ENCODE data around the gene SLC5A11.
"Not testable (repeated sequence)": the region's sequence is repeated elsewhere in the genome, so short reads cannot be mapped to it uniquely, and the experiment has no call there.

Gene SLC5A11

DNA sequence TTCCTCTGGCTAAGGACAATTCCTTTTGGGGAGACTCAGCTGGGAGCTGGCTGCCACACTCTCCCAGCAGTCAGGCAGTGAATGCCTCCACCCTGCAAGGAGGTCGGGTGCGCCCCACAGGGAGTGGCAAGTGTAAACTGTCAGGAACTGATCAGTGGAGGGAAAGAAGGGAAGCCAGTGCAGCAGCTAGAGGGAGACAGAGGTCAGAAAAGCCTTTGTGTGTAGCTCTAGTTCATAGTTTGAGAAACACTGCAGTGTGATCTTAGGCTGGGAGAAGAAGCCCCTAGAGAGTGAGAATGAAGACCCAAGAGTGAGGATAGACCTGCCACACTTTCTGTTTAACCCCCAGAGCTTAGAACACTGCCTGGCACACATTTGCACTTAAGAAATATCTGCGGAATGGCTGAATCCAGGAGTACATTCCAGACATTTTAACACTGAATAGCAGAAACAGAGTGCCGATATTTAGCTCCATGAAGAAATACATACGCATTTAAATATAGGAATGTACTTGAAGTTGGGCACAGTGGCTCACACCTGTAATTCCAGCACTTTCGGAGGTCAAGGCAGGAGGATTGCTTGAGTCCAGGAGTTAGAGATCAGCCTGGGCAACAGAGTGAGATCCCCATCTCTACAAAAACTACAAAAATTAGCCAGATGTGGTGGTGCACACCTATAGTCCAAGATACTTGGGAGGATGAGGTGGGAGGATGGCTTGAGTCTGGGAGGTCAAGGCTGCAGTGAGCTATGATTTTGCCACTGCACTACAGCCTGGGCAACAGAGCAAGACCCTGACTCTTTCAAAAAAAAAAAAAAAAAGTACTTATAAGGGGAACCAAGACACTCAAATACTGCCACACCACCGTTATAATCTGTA, 11.1 kb upstream of the SLC5A11 start:
- no peaks in the 10 kb centered on the region for H3K79me2 ChIP-seq (ENCODE audit: control insufficient read depth, insufficient read depth, low read length, unreplicated experiment)
- no peaks in the 10 kb centered on the region for H3K27me3 ChIP-seq (ENCODE audit: insufficient read depth, low read length)
- H3K4me1 ChIP-seq (ENCODE audit: control insufficient read depth, insufficient read depth, low read length, unreplicated experiment) = peaks cover 12% of the 10 kb centered on the region
- H3K4me3 ChIP-seq (ENCODE audit: low read depth, low read length) = no peak overlapping the region
- no peaks in the 10 kb centered on the region for H3K36me3 ChIP-seq (ENCODE audit: insufficient read depth, low read length)
- no peak overlapping the region for H2AFZ ChIP-seq (ENCODE audit: low read length, unreplicated experiment)
- no peak overlapping the region for H3K27ac ChIP-seq (ENCODE audit: low read depth, low read length)

GRCh38 chr16:24836836-24837235, 8.9 kb upstream of the SLC5A11 start:
- no peaks in the 10 kb centered on the region for H3K27me3 ChIP-seq (ENCODE audit: insufficient read depth, low read length)
- H3K36me3 ChIP-seq (ENCODE audit: insufficient read depth, low read length) = no peaks in the 10 kb centered on the region
- H3K4me3 ChIP-seq (ENCODE audit: low read depth, low read length) = no peak overlapping the region
- H3K79me2 ChIP-seq (ENCODE audit: control insufficient read depth, insufficient read depth, low read length, unreplicated experiment) = no peaks in the 10 kb centered on the region
- no peak overlapping the region for H2AFZ ChIP-seq (ENCODE audit: low read length, unreplicated experiment)
- H3K4me1 ChIP-seq (ENCODE audit: control insufficient read depth, insufficient read depth, low read length, unreplicated experiment) = peaks cover 12% of the 10 kb centered on the region
- H3K27ac ChIP-seq (ENCODE audit: low read depth, low read length) = no peak overlapping the region

GRCh38 chr16:24837969-24838368, 7.8 kb upstream of the SLC5A11 start:
- peaks cover 12% of the 10 kb centered on the region for H3K4me1 ChIP-seq (ENCODE audit: control insufficient read depth, insufficient read depth, low read length, unreplicated experiment)
- no peaks in the 10 kb centered on the region for H3K79me2 ChIP-seq (ENCODE audit: control insufficient read depth, insufficient read depth, low read length, unreplicated experiment)
- H3K4me3 ChIP-seq (ENCODE audit: low read depth, low read length) = no peak overlapping the region
- H3K27me3 ChIP-seq (ENCODE audit: insufficient read depth, low read length) = no peaks in the 10 kb centered on the region
- H3K27ac ChIP-seq (ENCODE audit: low read depth, low read length) = no peak overlapping the region
- H3K36me3 ChIP-seq (ENCODE audit: insufficient read depth, low read length) = no peaks in the 10 kb centered on the region
- H2AFZ ChIP-seq (ENCODE audit: low read length, unreplicated experiment) = no peak overlapping the region

DNA sequence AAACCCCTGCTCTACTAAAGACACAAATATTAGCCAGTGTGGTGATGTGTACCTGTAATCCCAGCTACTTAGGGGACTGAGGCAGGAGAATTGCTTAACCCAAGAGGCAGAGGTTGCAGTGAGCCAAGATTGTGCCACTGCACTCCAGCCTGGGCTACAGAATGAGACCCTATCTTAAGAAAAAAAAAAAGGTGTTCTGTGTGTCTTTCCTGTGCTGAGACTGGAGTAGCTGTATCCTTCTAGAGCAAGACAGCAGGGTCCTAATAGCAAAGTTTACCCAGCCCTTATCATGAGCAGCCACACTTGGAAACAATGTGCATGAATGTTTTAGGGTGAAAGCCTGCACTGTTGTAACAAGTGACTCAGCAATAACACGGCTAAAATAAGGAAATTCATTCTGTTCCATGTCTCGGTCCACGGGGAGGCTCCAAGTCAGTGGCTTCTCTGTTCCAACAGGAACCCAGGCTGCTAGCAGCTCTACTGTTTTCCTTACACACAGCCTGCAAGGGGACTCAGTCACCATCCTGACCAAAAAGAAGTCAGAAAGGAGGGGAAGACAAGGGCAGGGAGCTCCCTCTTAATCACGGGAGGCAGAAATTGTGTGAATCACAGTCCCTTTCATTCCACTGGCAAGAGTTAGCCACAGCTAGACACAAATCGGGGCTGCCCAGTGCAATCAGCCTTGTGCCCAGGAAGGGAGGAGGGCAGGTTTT, 7.1 kb upstream of the SLC5A11 start:
- Histone ChIP-seq H3K27ac (ENCODE audit: low read depth, low read length) (peak overlapping the region; percentile 78), H3K4me1 (ENCODE audit: control insufficient read depth, insufficient read depth, low read length, unreplicated experiment) (peaks cover 12% of the 10 kb centered on the region), H3K79me2 (ENCODE audit: control insufficient read depth, insufficient read depth, low read length, unreplicated experiment) (no peaks in the 10 kb centered on the region), H3K27me3 (ENCODE audit: insufficient read depth, low read length) (no peaks in the 10 kb centered on the region), H3K4me3 (ENCODE audit: low read depth, low read length) (peak overlapping the region; percentile 55; the same call in 1 of the 2 replicates), H3K36me3 (ENCODE audit: insufficient read depth, low read length) (no peaks in the 10 kb centered on the region), H2AFZ (ENCODE audit: low read length, unreplicated experiment) (peak overlapping the region; percentile 63)

GRCh38 chr16:24839347-24839972, 6.3 kb upstream of the SLC5A11 start:
- no peaks in the 10 kb centered on the region for H3K36me3 ChIP-seq (ENCODE audit: insufficient read depth, low read length)
- no peak overlapping the region for H3K4me3 ChIP-seq (ENCODE audit: low read depth, low read length)
- H2AFZ ChIP-seq (ENCODE audit: low read length, unreplicated experiment) = peak overlapping the region; percentile 63
- H3K27ac ChIP-seq (ENCODE audit: low read depth, low read length) = peak overlapping the region; percentile 78
- H3K4me1 ChIP-seq (ENCODE audit: control insufficient read depth, insufficient read depth, low read length, unreplicated experiment) = peaks cover 12% of the 10 kb centered on the region
- H3K27me3 ChIP-seq (ENCODE audit: insufficient read depth, low read length) = no peaks in the 10 kb centered on the region
- H3K79me2 ChIP-seq (ENCODE audit: control insufficient read depth, insufficient read depth, low read length, unreplicated experiment) = no peaks in the 10 kb centered on the region

- H3K79me2 ChIP-seq (ENCODE audit: control insufficient read depth, insufficient read depth, low read length, unreplicated experiment) = no peaks in the 10 kb centered on the region
- H3K27ac ChIP-seq (ENCODE audit: low read depth, low read length) = no peak overlapping the region
- peaks cover 12% of the 10 kb centered on the region for H3K4me1 ChIP-seq (ENCODE audit: control insufficient read depth, insufficient read depth, low read length, unreplicated experiment)
- H3K27me3 ChIP-seq (ENCODE audit: insufficient read depth, low read length) = no peaks in the 10 kb centered on the region
- H2AFZ ChIP-seq (ENCODE audit: low read length, unreplicated experiment) = no peak overlapping the region
- no peak overlapping the region for H3K4me3 ChIP-seq (ENCODE audit: low read depth, low read length)
- H3K36me3 ChIP-seq (ENCODE audit: insufficient read depth, low read length) = no peaks in the 10 kb centered on the region
These were observed 4.5 kb upstream of the SLC5A11 start for GRCh38 chr16:24841291-24841690.

- no peak overlapping the region for H3K27ac ChIP-seq (ENCODE audit: low read depth, low read length)
- no peak overlapping the region for H2AFZ ChIP-seq (ENCODE audit: low read length, unreplicated experiment)
- H3K4me1 ChIP-seq (ENCODE audit: control insufficient read depth, insufficient read depth, low read length, unreplicated experiment) = peaks cover 22% of the 10 kb centered on the region
- no peaks in the 10 kb centered on the region for H3K36me3 ChIP-seq (ENCODE audit: insufficient read depth, low read length)
- no peaks in the 10 kb centered on the region for H3K27me3 ChIP-seq (ENCODE audit: insufficient read depth, low read length)
- no peaks in the 10 kb centered on the region for H3K79me2 ChIP-seq (ENCODE audit: control insufficient read depth, insufficient read depth, low read length, unreplicated experiment)
- H3K4me3 ChIP-seq (ENCODE audit: low read depth, low read length) = no peak overlapping the region
These were observed 1.4 kb upstream of the SLC5A11 start for GRCh38 chr16:24844101-24845030.

- not testable (repeated sequence) for H3K27ac ChIP-seq (ENCODE audit: low read depth, low read length); H3K36me3 ChIP-seq (ENCODE audit: insufficient read depth, low read length)
These were observed 765 bp upstream of the SLC5A11 start for GRCh38 chr16:24845031-24845365.

DNA sequence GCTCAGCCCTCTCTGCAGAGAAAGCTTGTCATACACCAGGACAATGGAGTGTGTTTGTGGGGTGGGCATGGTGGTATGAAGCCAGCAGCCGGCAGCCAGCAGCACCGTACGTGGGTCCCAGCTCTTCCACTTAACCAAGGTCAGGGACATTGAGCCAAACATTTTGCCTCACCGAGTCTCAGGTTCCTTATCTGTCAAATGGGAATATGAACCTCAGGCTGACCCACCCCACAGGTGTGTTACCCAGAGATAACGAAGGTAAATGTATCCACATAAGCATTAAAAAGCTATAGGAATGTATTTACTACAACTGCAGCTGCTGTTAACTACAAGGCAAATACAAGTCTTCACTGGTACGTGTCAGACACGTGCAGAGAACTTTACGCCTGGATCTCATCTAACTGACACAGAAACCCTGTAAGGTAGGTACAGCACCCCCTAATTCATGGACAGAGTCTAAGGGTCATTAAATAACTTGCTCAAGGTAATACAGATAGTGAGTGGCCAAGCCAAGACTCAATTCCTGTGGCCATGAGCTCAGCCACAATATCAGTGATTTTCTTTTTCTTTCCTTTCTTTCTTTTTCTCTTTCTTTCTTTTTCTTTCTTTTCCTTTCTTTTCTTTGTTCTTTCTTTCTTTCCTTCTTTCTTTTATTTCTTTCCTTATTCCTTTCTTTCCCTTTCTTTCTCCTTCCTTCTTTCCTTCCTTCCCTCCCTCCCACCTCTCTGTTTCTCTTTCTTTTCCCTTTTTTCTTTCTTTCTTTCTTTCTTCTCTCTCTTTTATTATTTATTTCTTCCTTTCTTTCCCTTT, 990 bp downstream of the SLC5A11 start:
- Histone ChIP-seq H3K36me3 (ENCODE audit: insufficient read depth, low read length) (no peaks in the 10 kb centered on the region), H3K27me3 (ENCODE audit: insufficient read depth, low read length) (no peaks in the 10 kb centered on the region), H2AFZ (ENCODE audit: low read length, unreplicated experiment) (no peak overlapping the region), H3K27ac (ENCODE audit: low read depth, low read length) (no peak overlapping the region), H3K79me2 (ENCODE audit: control insufficient read depth, insufficient read depth, low read length, unreplicated experiment) (no peaks in the 10 kb centered on the region), H3K4me3 (ENCODE audit: low read depth, low read length) (no peak overlapping the region), H3K4me1 (ENCODE audit: control insufficient read depth, insufficient read depth, low read length, unreplicated experiment) (peaks cover 37% of the 10 kb centered on the region)

More at GRCh38 chr16:24845031-24845365, 765 bp upstream of the SLC5A11 start:
- not testable (repeated sequence) for H3K4me3 ChIP-seq (ENCODE audit: low read depth, low read length); H3K79me2 ChIP-seq (ENCODE audit: control insufficient read depth, insufficient read depth, low read length, unreplicated experiment); H2AFZ ChIP-seq (ENCODE audit: low read length, unreplicated experiment); H3K27me3 ChIP-seq (ENCODE audit: insufficient read depth, low read length)
- H3K4me1 ChIP-seq (ENCODE audit: control insufficient read depth, insufficient read depth, low read length, unreplicated experiment) = peaks cover 22% of the 10 kb centered on the region
